GM12878 (cell line): ENCODE data around the gene SEL1L3. TPM values are rescaled to one million over a fixed set of nuclear protein-coding genes. Genes with fewer than 3 reads are reported as not detected.

ENCODE experiments used
- ATAC-seq: fragments of 200-7000 bp; cut with Tn5 transposase; 3 replicates; pipeline ENCODE4 v1.9.1; 2020; ENCODE audit warnings: mild to moderate bottlenecking, moderate library complexity
- BruUV-seq: library from RNA; stranded (reverse); fragments of 400-500 nt; replicated peaks from 2 replicates; lab custom pipeline; 2021; lab: Mats Ljungman, UMichigan
- CTCF ChIA-PET: fragments of 300-600 bp; sonication (Branson Sonifier 250); formaldehyde crosslinking; extraction: SDS; loops from one replicate; lab custom pipeline; 2021; ENCODE audit warnings: inconsistent platforms; lab: Yijun Ruan, JAX
- POLR2A ChIA-PET: fragments of 350-600 bp; formaldehyde crosslinking; extraction: SDS; loops from one replicate; lab custom pipeline; 2021; ENCODE audit warnings: inconsistent platforms; lab: Charles Lee
- RAD21 ChIA-PET: fragments of 300-600 bp; sonication (Branson Sonifier 250); formaldehyde crosslinking; loops from one replicate; lab custom pipeline; 2023; ENCODE audit warnings: antibody characterized with exemption; ENCODE audit not compliant: unreplicated experiment; lab: Charles Lee
- SMC1A ChIA-PET: fragments of 300-600 bp; sonication (Branson Sonifier 250); formaldehyde crosslinking; loops from one replicate; lab custom pipeline; 2023; ENCODE audit not compliant: unreplicated experiment, uncharacterized antibody; lab: Charles Lee
- DNase-seq: peaks from one replicate; pipeline ENCODE4 v3.0.0-alpha.2; 2011; ENCODE audit warnings: low read depth, low spot score
- FAIRE-seq: peaks from 3 replicates; lab custom pipeline; 2011; peaks lifted over from hg19 to GRCh38; lab: Jason Lieb, UNC
- H2AFZ ChIP-seq: 2 replicates; pipeline ENCODE4 v1.6.0; 2011; ENCODE audit warnings: low read depth, low read length, control low read depth; ENCODE audit not compliant: control insufficient read depth
- H3K27ac ChIP-seq: 2 replicates; pipeline ENCODE4 v1.5.1; 2011; ENCODE audit warnings: control low read depth; ENCODE audit not compliant: control insufficient read depth, insufficient read depth
- H3K27me3 ChIP-seq, 2 experiments: replicated peaks in 1 of 2; 2 replicates each; pipeline versions ENCODE4 v1.6.0 to v1.6.1; 2011; ENCODE audit warnings: low read length in 1 of 2; ENCODE audit not compliant: control insufficient read depth in 2 of 2, insufficient read depth in 2 of 2
- H3K36me3 ChIP-seq, 2 experiments: 2 replicates each; pipeline ENCODE4 v1.5.1; 2011; ENCODE audit warnings: low read length in 1 of 2; ENCODE audit not compliant: control insufficient read depth in 2 of 2, insufficient read depth in 2 of 2
- H3K4me1 ChIP-seq: 2 replicates; pipeline ENCODE4 v1.6.1; 2011; ENCODE audit warnings: mild to moderate bottlenecking, low read length, moderate library complexity, mixed read lengths; ENCODE audit not compliant: control insufficient read depth, insufficient read depth
- H3K4me2 ChIP-seq: 2 replicates; pipeline ENCODE4 v1.6.0; 2011; ENCODE audit warnings: control low read depth; ENCODE audit not compliant: control insufficient read depth, insufficient read depth
- H3K4me3 ChIP-seq: fragments of 200-600 bp; sonication (generic); 2 replicates; pipeline ENCODE4 v1.5.1; 2016
- H3K79me2 ChIP-seq: 2 replicates; pipeline ENCODE4 v1.6.0; 2011; ENCODE audit warnings: low read length; ENCODE audit not compliant: control insufficient read depth, insufficient read depth
- H3K9ac ChIP-seq: 2 replicates; pipeline ENCODE4 v1.8.0; 2011; ENCODE audit warnings: low read length, control low read depth, mixed read lengths; ENCODE audit not compliant: control insufficient read depth, insufficient read depth
- H3K9me3 ChIP-seq: replicated peaks from 3 replicates; pipeline ENCODE4 v1.5.1; 2011; ENCODE audit warnings: mild to moderate bottlenecking, low read length; ENCODE audit not compliant: control insufficient read depth, insufficient read depth
- H4K20me1 ChIP-seq: 2 replicates; pipeline ENCODE4 v1.6.0; 2011; ENCODE audit not compliant: control insufficient read depth, insufficient read depth
- CBX3 ChIP-seq: fragments of 200-600 bp; sonication (generic); IDR thresholded peaks from 2 replicates; pipeline ENCODE4 v1.6.1; 2016; ENCODE audit warnings: low read depth, borderline replicate concordance
- FOXM1 ChIP-seq: IDR thresholded peaks from 2 replicates; pipeline ENCODE4 v1.6.1; 2012; ENCODE audit warnings: low read depth, mild to moderate bottlenecking, inconsistent platforms, low read length, moderate library complexity
- HDGF ChIP-seq: fragments of 450-650 bp; IDR thresholded peaks from 2 replicates; pipeline ENCODE4 v1.6.1; 2016; ENCODE audit warnings: antibody characterized with exemption
- LARP7 ChIP-seq: fragments of 450-650 bp; IDR thresholded peaks from 2 replicates; pipeline ENCODE4 v1.6.1; 2017; ENCODE audit warnings: mild to moderate bottlenecking
- NBN ChIP-seq: fragments of 450-650 bp; IDR thresholded peaks from 2 replicates; pipeline ENCODE4 v1.6.1; 2016
- POU2F2 ChIP-seq: IDR thresholded peaks from 3 replicates; pipeline ENCODE4 v1.6.1; 2011; ENCODE audit warnings: low read depth, mild to moderate bottlenecking, low read length, borderline replicate concordance
- SRF ChIP-seq, 2 experiments: IDR thresholded peaks; 2 replicates each; pipeline ENCODE4 v1.6.1; 2011; ENCODE audit warnings: low read depth in 2 of 2, low read length in 2 of 2, mild to moderate bottlenecking in 1 of 2, moderate library complexity in 1 of 2
- TARDBP ChIP-seq: IDR thresholded peaks from 2 replicates; pipeline ENCODE4 v1.6.1; 2016; ENCODE audit warnings: borderline replicate concordance
- ZBED1 ChIP-seq: IDR thresholded peaks from 2 replicates; pipeline ENCODE4 v1.6.1; 2016; ENCODE audit warnings: borderline replicate concordance
- ZNF622 ChIP-seq: fragments of 450-650 bp; IDR thresholded peaks from 2 replicates; pipeline ENCODE4 v1.6.1; 2017; ENCODE audit warnings: mild to moderate bottlenecking, inconsistent platforms
- WGBS: methylation state at CpG from one replicate; pipeline ENCODE4 v1.1.6; 2016; ENCODE audit warnings: low lambda C conversion rate; ENCODE audit not compliant: insufficient replicate concordance, insufficient coverage; ENCODE audit errors: missing lambda C conversion rate; 5-methylcytosine and 5-hydroxymethylcytosine counted together
- in situ Hi-C: fragments of 300-500 bp; cut with MboI; formaldehyde crosslinking; loops from 9 replicates; pipeline ENCODE4 v1.14.3; 2018; ENCODE audit warnings: mixed read lengths
- intact Hi-C: fragments of 100-400 bp; cut with micrococcal nuclease; formaldehyde crosslinking; loops from one replicate; pipeline ENCODE4 v1.14.2; 2022; ENCODE audit not compliant: unreplicated experiment
- polyA plus RNA-seq, 11 experiments: library from polyadenylated mRNA; depleted of rRNA in 4 of 11; unstranded in 6 of 11; stranded (reverse) in 5 of 11; fragments of >200 nt; fragmentation: Nextera tagmentation in 4 of 11; fragmentation: Illumina TruSeq in 1 of 11; extraction: Ambion mirVana in 4 of 11; extraction: Trizol in 1 of 11; gene quantifications; 1 replicate in 1 of 11; 2 replicates in 10 of 11; pipeline versions ENCODE4 v1.2.1 to v1.2.3, GENCODE V29; 2011 to 2016; ENCODE audit warnings: inconsistent platforms in 2 of 11, missing spikeins in 2 of 11, low read depth in 1 of 11
- total RNA-seq, 4 experiments: library from RNA; depleted of rRNA in 3 of 4; stranded (reverse); fragments of >200 nt in 3 of 4; fragmentation: Illumina TruSeq in 1 of 4; extraction: Trizol in 1 of 4; gene quantifications; 2 replicates each; pipeline versions ENCODE4 v1.2.1 to v1.2.3, GENCODE V29; 2013 to 2021

SEL1L3 gene
- total and polyA plus RNA-seq, 10 of the 15 experiments (the other 5 are each of a cell fraction or from before 2014, with no cell fraction given) = 20.4 to 82.2 (median 47.3) TPM

DNA sequence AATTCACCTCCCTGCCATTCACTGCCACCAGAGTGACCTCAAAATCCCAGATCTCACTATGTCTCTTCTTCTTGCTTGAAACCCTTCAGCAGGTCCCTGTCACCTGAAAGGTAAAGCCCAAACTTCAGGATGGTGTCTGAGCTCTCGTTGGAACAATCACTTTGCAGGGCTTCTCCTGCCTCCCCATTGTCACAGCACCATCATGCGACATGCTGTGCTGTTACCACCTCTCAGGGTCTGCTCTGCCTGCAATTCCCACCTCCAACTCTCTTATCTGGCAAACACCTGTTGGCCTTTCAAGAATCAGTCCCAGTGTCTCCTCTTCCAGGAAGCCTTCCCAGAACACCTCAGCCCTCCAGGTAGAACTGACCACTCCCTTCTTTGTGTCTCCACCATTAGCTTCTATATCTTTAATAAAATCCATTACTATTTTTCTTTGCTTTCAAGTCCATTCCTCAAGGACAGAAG is 46.2 kb downstream of the SEL1L3 start:
- Histone ChIP-seq H3K4me1 (no peaks in the 10 kb centered on the region), H3K27me3 (no peaks in the 10 kb centered on the region), H3K79me2 (no peaks in the 10 kb centered on the region), H4K20me1 (no peaks in the 10 kb centered on the region), H3K9me3 (no peaks in the 10 kb centered on the region), H3K4me3 (no peak overlapping the region), H3K27ac (no peak overlapping the region), H3K36me3 (peaks cover 0 to 14% of the 10 kb centered on the region in 2 experiments; a peak in 1 of 4 replicates), H3K4me2 (no peak overlapping the region), H3K9ac (no peak overlapping the region), H2AFZ (no peak overlapping the region)
- no peak for DNase-seq
- POLR2A ChIA-PET = no interaction called here
- BruUV-seq = no TSS peak
- SMC1A ChIA-PET = interaction anchor here (0.7 to 1.2 kb wide), 2 partner anchors 9 to 21 kb away, joined by 3 read pairs; no protein-coding TSS in a partner anchor
- no peak for FAIRE-seq
- in situ Hi-C loops = no loop called here
- TF ChIP-seq FOXM1 = no peak
- TF ChIP-seq CBX3 = no peak
- TF ChIP-seq ZBED1 = no peak
- TF ChIP-seq SRF (IDR thresholded peaks at IDR 0.05; ENCODE audit: low read depth in 2 of 2, low read length in 2 of 2) = no peak
- TF ChIP-seq NBN = no peak
- TF ChIP-seq POU2F2 = no peak
- no peak for TF ChIP-seq TARDBP
- no peak for TF ChIP-seq ZNF622
- no peak for TF ChIP-seq LARP7
- no peak for TF ChIP-seq HDGF
- WGBS = 45% methylated on average over 2 of the region's 2 CpGs
- ATAC-seq = no peak
- intact Hi-C loops = no loop called here
- CTCF ChIA-PET = interaction anchor here (1.0 kb wide), 1 partner anchor 24 kb away, joined by 3 read pairs; no protein-coding TSS in a partner anchor
- RAD21 ChIA-PET = no interaction called here
